ENCODE measurements around the gene CDK17. TPM values are rescaled to one million over a fixed set of nuclear protein-coding genes. Genes with fewer than 3 reads are reported as not detected.

The CDK17 gene
- total and polyA plus RNA-seq, 8 donors, result 4.3 to 15.1 (median 8.0) TPM

DNA sequence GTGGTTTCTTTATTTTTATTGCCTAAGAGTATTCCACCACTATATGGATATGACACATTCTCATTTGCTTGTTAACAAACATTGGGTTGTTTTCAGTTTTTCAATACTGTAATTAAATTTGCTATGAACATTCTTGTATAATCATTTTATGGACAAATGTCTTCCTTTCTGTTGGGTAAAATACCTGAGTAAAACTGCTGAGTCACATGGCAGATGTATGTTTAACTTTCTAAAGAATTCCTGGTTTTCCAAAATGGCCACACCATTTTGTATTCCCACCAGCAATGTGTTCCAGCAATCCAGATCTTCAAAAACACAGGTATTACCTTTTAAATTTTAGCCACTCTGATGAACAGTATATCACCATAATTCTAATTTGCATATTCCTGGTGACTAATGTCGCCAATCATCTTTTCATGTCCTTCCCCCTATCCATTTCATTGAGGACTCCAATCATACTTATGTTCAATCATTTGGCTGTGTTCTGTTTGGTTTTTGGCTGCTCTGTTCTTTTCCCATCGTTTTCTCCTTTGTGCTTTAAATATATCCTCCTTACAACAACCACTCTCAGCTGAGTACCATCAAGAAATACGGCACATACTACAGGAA is 36.0 kb downstream of the CDK17 start:
- WGBS, 2 donors, result 89 to 91% methylated on average over 3 of the region's 3 CpGs
- intact Hi-C loops (cut with DNase I), result no loop called here
- H3K4me1 ChIP-seq, result peaks cover 4 to 23% (median 18%) of the 10 kb centered on the region in 3 donors
- H3K27ac ChIP-seq, result no peak overlapping the region
- H3K36me3 ChIP-seq, result no peaks in the 10 kb centered on the region
- no peak overlapping the region for H3K4me3 ChIP-seq
- TF ChIP-seq, protein P1, sequence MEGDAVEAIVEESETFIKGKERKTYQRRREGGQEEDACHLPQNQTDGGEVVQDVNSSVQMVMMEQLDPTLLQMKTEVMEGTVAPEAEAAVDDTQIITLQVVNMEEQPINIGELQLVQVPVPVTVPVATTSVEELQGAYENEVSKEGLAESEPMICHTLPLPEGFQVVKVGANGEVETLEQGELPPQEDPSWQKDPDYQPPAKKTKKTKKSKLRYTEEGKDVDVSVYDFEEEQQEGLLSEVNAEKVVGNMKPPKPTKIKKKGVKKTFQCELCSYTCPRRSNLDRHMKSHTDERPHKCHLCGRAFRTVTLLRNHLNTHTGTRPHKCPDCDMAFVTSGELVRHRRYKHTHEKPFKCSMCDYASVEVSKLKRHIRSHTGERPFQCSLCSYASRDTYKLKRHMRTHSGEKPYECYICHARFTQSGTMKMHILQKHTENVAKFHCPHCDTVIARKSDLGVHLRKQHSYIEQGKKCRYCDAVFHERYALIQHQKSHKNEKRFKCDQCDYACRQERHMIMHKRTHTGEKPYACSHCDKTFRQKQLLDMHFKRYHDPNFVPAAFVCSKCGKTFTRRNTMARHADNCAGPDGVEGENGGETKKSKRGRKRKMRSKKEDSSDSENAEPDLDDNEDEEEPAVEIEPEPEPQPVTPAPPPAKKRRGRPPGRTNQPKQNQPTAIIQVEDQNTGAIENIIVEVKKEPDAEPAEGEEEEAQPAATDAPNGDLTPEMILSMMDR (IDR thresholded peaks at IDR 0.05), result no peak
- DNase-seq (no peak), ATAC-seq (no peak), FAIRE-seq (no peak)
- H3K9me3 ChIP-seq, result no peaks in the 10 kb centered on the region
- H3K27me3 ChIP-seq, result no peaks in the 10 kb centered on the region

GRCh38 chr12:96361074-96361473 is 39.2 kb downstream of the CDK17 start:
- Histone ChIP-seq H3K9me3 (no peaks in the 10 kb centered on the region), H3K4me1 (peaks cover 0 to 31% (median 10%) of the 10 kb centered on the region in 3 donors), H3K27ac (no peak overlapping the region), H3K27me3 (no peaks in the 10 kb centered on the region), H3K4me3 (no peak overlapping the region), H3K36me3 (no peaks in the 10 kb centered on the region)
- FAIRE-seq, result no peak
- TF ChIP-seq, protein P1 (IDR thresholded peaks at IDR 0.05), result no peak
- intact Hi-C loops (cut with DNase I), result no loop called here
- WGBS, 2 donors, result 92 to 95% methylated on average over 4 of the region's 4 CpGs
- DNase-seq, result no peak
- no peak for ATAC-seq

GRCh38 chr12:96360550-96360949 is 39.7 kb downstream of the CDK17 start:
- WGBS, 2 donors, result 65 to 71% methylated on average over 1 of the region's 1 CpG
- no peak for DNase-seq
- TF ChIP-seq, protein P1 (IDR thresholded peaks at IDR 0.05), result no peak
- Histone ChIP-seq H3K9me3 (no peaks in the 10 kb centered on the region), H3K27me3 (no peaks in the 10 kb centered on the region), H3K4me1 (peaks cover 0 to 29% (median 10%) of the 10 kb centered on the region in 3 donors), H3K27ac (no peak overlapping the region), H3K4me3 (no peak overlapping the region), H3K36me3 (no peaks in the 10 kb centered on the region)
- no peak for FAIRE-seq
- ATAC-seq, result no peak
- intact Hi-C loops (cut with DNase I), result no loop called here

DNA sequence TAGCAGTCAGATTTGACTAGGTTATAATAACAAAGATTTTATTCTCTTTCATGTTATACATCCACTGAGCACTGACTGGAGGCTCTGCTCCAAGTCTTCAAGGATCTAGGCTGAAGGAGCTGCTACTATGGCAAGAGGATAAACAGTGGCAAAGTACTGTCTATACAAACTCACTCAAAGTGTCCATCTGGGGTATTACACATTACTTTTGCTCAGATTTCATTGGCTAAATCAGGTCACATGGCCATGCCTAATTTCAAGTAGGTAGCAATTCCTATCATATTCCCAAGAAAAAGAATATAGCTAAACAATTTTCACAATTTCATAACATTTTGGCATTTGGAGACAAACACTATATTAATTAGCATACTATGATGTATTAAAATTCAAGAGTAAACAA is 40.9 kb downstream of the CDK17 start:
- Histone ChIP-seq H3K4me1 (peaks cover 0 to 21% (median 6%) of the 10 kb centered on the region in 3 donors), H3K4me3 (no peak overlapping the region), H3K27me3 (no peaks in the 10 kb centered on the region), H3K27ac (no peak overlapping the region), H3K9me3 (no peaks in the 10 kb centered on the region), H3K36me3 (no peaks in the 10 kb centered on the region)
- FAIRE-seq, result no peak
- ATAC-seq, result no peak
- intact Hi-C loops (cut with DNase I), result no loop called here
- no peak for DNase-seq
- TF ChIP-seq, protein P1 (IDR thresholded peaks at IDR 0.05), result no peak

- Histone ChIP-seq H3K27me3 (no peaks in the 10 kb centered on the region), H3K4me3 (no peak overlapping the region), H3K36me3 (no peaks in the 10 kb centered on the region), H3K27ac (no peak overlapping the region), H3K9me3 (no peaks in the 10 kb centered on the region), H3K4me1 (peaks cover 0 to 33% (median 17%) of the 10 kb centered on the region in 3 donors)
- FAIRE-seq (no peak), DNase-seq (no peak), ATAC-seq (no peak)
- TF ChIP-seq, protein P1 (IDR thresholded peaks at IDR 0.05), result no peak
- intact Hi-C loops (cut with DNase I), result no loop called here
- WGBS, 2 donors, result 91 to 95% methylated on average over 1 of the region's 1 CpG
Observed at GRCh38 chr12:96356831-96357230, 43.4 kb downstream of the CDK17 start.
